Activated CD4-positive, alpha-beta T cell treated with anti-CD3 and anti-CD28 coated beads for 24 hours (primary cell): ENCODE data around the gene LIPJ.

ENCODE experiments used
- DNase-seq, 2 donors: peaks; one replicate each; pipeline ENCODE4 v3.0.0-alpha.2; 2020; ENCODE audit warnings: low read depth in 2 of 2

The LIPJ gene

DNA sequence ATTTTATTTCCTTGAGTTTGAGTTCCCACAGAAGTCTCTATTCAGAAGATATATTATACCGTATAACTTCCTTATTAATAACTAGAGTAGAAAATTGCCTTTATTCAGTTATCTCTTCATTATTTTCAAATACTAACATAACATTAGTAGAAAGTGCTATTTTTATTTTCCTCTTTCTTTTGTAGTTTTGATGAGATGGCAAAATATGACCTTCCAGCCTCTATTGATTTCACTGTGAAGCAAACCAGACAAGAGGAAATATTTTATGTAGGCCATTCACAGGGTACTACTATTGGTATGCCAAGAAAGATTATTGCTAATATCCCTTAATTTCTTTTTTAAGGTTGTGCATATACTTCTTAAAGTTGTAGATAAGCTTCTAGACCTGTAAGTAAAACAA is 7.9 kb downstream of the LIPJ start:
- DNase-seq: no peak

DNA sequence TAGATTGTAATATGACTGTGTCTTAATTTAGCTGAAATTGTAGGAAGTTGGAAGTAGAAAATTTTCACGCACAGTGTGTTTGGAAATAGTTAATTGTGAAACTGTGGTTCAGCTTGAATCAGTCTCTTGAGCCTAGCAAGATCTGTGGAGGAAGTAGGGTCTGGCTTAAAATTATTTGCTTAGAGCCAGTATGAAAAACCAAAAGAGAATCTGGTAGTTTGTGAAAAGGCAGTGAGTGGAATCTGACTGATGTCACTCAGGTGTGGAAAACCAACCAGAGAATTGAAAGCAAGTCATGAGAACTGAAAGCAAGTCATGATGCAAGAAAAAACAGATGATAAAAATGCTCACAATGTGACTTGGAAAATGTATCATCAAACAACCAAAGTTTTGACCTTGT is 11.5 kb downstream of the LIPJ start:
- no peak for DNase-seq

DNA sequence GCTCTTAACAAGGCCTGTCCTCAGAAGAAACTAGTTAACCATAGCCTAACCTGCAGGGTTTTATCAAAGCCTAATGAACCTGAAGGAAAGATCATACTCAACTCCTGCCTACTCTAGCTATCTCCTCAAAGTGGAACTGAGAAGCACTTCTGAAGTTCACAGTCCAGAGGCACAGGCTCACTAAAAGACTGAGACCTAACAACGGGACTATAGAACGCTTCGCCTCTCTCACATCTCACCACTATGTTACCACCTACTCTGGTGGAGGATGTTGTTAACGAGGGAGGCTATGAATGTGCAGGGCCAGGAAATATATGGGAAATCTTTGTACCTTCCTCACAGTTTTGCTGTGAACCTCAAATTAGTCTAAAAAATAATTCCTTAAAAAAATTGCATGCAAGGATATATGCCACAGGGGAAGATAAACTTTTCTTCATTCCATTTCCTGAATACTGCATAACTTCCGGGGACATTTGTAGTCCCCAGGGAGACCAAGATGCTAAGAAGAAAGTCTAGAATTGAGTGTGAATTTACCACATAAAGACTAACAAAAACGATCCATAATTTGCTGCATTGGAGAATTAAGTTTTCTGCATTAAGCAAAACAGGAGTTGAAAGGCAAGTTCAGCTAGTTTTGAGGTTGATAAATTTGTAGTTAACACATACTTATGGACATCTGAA is 21.6 kb downstream of the LIPJ start:
- no peak for DNase-seq

DNA sequence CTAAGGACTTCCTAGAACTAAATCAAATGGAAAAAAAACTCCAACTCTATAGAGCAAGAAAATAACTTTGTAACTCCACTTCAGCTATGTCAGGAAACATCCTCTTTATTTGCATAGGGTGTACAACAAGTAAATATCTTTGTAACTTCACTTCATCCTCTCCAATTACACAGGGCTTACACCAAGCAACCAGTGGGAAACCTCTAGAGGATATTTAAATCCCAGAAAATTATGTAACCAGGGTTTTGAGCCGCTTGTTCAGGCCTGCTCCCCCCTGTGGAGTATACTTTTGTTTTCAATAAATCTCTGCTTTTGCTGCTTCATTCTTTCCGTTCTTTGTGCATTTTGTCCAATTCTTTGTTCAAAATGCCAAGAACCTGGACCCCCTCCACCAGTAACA is 22.2 kb downstream of the LIPJ start:
- DNase-seq: no peak

DNA sequence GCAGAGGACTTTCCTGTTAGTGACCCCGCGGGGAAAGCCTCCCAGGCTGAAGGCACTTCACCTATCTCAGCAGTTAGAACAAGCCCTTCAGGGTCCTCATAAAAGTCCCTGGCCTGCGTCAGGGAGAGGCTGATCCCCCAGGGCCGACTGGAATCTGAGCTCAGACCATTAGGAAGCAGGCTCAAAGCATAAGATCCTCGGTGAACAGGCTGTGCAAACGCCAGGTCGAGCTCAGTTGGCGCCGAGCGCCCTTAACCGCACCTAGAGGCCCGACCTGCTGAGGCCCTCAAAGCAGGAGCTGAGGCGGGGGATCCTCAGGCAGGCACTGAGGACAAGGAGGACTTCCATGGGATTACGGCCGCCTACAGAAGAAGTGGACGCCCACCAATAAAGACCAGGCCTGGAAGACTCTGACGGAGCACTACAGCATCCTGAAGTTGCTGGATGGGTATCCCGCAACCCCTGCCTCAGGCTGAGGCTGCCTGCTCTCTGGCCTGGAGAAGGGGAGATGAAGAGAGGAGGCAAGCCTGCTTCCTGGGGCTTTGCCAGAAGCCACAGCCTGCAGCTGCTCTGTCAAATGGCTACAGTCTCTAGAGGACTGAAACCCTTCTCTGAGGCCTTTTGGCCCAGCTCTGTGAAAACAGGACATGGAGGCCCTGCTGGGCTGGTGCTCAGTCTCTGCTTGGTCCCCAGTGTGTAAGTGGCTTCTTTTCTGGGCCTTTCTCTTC is 29.9 kb downstream of the LIPJ start:
- no peak for DNase-seq

DNA sequence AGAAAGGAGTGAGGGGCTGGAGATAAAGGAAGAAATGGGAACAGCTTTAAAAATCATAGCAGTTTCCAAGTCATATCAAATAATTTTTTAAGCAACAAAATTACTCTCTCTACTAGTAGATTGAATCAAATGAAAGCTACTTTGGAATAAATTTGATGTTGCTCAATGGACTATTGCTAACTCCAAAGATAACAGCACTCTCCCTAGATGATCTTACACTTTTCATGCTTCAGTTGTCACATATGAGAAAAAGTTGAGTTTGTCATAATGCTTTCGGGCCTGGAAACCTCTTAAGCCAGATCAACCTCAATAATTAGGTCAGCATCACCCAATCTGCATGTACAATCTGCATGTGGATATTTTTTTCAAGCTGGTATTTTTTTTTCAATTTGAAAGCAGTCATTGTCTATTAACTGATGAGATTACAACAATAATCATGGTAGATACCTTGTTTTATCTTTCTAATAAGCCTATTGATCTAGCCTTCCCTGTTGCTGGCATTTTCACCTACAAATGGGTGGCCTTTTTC is 31.3 kb downstream of the LIPJ start:
- DNase-seq: no peak

DNA sequence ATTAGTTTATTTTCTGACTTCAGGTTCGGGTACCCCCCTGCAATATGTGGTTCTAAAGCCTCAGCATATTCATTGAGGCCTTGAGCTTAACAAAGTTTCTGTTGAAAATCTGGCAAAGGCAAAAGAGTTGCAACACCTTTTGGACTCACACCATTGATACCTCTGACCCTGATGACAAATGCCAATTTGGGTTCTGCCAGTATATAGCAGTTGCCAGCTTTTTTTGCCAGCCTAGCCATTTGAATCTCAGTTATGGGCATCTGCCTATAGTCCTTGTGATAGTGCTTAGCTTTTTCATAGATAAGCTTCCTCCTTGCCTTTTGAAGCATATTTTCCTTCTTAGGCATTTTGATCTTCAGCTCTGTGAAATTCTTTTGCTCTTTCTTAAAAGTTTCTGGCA is 31.9 kb downstream of the LIPJ start:
- no peak for DNase-seq

DNA sequence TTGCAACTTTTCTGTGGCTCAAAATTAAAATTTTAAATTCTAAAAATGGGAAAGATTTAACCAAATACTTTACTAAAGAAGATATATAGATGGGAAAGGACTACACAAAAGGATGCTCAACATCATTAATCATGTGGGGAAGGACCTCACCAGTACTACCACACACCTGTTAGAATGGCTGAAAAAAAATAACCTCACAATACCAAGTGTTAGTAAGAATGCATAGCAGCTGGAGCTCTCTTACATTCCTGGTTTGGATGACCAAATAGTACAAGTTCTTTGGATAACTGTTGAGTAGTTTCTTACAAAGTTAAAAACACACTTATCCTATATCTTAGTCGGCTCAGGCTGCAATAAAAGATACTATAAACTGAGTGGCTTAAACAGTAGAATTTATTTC is 33.9 kb downstream of the LIPJ start:
- no peak for DNase-seq

DNA sequence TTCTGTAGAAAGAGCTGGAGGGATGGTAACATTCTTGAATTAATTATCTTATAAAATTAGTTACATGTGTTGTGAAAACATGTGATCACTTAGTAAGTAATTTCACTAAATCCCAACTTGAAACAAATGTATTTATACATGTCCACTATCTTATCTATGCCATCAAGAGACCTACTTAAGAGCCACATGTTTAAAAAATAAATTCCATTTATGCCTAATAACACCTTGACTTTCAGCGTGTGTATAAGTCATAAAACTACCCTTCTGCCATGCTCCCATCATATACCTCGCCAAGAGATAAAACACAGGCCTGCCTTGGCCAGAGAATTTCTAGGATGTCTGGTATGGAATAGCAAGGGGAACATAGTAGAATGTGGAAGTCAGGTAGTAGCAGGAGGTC is 37.3 kb downstream of the LIPJ start:
- DNase-seq: no peak

DNA sequence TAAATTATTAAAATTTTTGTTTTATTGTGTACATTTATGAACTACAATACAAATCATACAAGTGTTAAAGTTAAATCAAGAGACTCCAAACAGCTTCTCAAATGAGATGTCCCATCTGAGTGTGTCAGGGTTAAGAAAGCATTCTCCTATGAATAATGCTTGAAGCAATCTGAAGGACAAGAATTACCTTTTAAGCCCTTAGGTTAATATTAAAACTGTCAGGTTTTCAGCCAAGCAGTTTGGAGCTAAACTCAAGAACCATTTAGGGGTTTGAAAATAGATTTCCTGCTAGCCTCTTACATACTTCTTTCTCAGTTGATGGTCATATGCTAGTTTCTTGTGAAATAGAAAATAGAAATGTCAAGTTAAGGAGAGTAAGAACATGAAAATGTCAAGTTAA is 38.3 kb downstream of the LIPJ start:
- DNase-seq: no peak

DNA sequence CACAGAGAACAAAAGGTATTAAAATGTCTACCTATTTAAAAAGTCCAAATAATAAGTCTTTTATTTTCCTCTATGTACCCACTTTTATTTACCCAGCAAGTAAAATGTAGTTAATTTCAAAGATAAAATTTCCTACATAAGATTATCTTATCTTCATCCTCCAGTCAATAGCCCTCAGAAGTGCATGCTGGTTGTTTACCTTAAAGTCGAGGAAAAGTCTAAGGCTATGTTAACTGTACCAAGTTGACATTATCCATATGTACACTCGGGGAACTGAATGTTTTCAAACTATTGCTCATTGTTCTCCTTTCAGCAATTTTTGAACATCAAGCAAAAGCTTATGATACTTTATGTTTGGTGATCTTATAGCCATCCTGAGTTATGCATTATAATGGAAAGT is 53.6 kb downstream of the LIPJ start:
- DNase-seq: no peak

DNA sequence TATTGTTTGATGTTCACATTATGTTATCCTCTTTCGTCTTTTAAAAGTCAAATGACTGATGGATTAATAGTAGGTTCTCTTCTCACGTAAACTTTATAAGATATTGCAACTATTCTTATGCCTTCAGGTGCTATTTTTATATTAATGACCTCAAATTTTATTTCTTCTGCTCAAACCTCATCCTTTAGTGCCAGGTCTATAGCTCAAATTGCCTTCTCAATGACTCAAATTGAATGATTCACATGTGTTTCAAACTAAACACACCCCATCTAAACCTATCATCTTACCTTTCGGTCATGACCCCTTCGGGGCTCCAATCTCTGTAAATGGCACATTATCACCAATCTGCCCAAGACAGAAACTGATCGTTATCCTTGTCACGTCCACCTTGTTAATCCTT is 55.6 kb downstream of the LIPJ start:
- DNase-seq: no peak

DNA sequence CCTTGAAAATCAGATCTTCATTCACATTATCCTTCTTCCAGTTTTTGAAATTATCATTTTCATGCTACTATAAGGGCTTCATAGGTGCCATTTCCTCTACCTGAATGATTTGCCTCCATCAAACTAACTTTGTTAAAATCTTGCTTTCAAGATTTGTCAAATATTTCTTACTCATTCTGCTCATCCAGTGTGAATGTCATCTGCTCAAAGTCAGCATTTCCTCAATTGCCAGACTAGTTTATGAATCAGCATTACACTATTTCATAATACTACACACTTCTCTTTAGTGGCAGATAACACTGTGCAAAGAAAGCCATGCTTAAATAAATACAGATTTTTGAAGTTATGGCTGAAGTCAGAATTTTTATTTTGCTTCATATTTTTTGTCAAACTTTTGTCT is 56.4 kb downstream of the LIPJ start:
- no peak for DNase-seq

DNA sequence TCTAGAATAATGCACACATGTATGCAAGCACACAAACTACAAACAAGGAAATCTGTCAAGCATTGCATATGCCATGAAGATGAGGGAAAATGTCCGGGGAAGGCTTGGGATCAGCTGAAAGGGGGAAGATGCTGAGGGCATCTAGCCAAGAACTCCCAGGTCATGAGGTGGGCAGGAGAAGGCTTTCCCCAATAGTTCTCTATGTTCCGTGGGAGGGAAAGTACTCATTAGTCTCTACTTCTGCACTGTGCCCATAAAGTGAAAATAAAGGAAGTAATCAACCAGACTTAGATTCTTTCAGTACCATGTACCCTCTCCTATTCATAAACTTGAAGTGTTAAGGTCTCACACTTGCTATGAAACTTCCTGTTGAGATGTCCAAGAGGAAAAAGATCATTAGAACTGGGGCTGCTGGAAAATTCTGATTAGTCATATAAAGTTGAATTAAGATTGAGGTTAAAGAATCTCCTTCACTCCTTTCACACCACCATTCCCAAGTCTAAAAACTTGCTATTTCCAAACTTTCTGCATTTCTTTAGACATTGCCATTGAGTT is 60.6 kb downstream of the LIPJ start:
- no peak for DNase-seq

DNA sequence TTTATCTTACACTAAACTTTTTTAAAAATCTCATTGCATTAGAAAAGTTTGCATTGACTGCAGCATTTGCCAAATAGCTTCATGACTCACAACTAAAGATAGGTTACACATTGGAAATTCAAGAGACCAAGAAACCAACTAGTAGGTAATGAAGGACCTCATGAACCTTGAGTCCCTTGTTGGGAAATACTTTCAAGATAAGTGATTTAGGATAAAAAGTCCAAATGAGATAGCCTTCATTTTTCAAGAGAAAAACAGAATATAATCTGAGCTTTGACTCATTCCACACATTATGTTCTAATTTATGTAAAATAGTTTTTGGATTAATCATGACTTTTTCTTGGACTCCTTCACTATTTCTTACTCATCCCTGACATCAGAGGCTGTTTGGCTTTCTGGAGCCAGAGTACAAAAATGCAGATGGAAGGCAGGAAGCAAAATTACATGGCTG is 64.6 kb downstream of the LIPJ start:
- no peak for DNase-seq

DNA sequence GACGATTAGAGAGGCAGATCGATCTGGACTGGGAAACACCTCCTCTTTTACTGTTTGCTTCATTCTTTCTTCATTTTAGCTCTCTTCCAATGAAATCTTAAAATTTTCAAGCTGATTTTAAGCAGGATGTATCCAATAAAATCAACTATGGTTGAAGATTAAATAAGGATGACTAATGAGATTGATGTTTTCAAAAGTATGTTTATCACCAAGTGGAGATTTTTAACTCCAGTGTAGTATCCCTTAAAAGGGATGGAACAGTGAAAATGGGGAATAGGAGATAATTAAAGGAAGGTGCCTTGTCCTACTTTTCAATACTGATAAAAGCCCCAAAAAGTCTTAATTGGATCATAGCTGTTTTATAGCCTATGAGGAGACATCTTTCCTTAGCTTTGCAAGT is 66.1 kb downstream of the LIPJ start:
- no peak for DNase-seq
